ENCODE measurements around the gene TPPP2.

TPPP2 gene

DNA sequence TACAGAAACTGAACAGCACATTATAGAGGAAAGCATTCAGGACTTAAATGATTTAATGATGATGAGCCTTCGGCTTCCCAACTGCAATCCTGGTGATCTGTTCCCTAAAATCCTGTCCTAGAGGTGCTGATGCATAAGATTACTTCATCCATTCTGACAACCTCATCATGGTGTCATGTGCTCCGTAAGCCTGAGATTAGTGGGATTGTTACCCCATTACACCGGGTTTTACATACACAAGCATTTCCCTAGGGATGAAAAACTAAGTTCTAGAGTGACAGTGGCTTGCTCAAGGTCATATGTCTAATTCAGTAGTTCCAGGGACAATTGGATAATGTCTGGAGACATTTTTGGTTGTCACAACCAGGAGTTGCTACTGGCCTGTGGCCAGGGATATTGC, 7.1 kb downstream of the TPPP2 start:
- H3K79me2 ChIP-seq (ENCODE audit: insufficient read depth, low read length): no peaks in the 10 kb centered on the region
- H3K4me1 ChIP-seq (ENCODE audit: insufficient read depth, low read length, poor library complexity, severe bottlenecking): no peaks in the 10 kb centered on the region
- H3F3A ChIP-seq (ENCODE audit: low read depth): no peaks in the 10 kb centered on the region
- no peaks in the 10 kb centered on the region for H4K20me1 ChIP-seq (ENCODE audit: insufficient read depth, low read length, poor library complexity, severe bottlenecking)
- H3K9me3 ChIP-seq (ENCODE audit: insufficient read depth, low read depth, low read length): no peaks in the 10 kb centered on the region
- no peak overlapping the region for H2AFZ ChIP-seq (ENCODE audit: low read length)
- H3K36me3 ChIP-seq (ENCODE audit: insufficient read depth, low read length): no peaks in the 10 kb centered on the region
- H3K9me2 ChIP-seq (replicated peaks; ENCODE audit: low read depth, low read length): no peaks in the 10 kb centered on the region
- TF ChIP-seq EZH2phosphoT487 (IDR thresholded peaks at IDR 0.05; ENCODE audit: borderline replicate concordance): no peak
- TF ChIP-seq, protein P1, sequence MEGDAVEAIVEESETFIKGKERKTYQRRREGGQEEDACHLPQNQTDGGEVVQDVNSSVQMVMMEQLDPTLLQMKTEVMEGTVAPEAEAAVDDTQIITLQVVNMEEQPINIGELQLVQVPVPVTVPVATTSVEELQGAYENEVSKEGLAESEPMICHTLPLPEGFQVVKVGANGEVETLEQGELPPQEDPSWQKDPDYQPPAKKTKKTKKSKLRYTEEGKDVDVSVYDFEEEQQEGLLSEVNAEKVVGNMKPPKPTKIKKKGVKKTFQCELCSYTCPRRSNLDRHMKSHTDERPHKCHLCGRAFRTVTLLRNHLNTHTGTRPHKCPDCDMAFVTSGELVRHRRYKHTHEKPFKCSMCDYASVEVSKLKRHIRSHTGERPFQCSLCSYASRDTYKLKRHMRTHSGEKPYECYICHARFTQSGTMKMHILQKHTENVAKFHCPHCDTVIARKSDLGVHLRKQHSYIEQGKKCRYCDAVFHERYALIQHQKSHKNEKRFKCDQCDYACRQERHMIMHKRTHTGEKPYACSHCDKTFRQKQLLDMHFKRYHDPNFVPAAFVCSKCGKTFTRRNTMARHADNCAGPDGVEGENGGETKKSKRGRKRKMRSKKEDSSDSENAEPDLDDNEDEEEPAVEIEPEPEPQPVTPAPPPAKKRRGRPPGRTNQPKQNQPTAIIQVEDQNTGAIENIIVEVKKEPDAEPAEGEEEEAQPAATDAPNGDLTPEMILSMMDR (conservative IDR thresholded peaks at IDR 0.05; ENCODE audit: low read length): no peak
- no peak overlapping the region for H3K4me2 ChIP-seq (ENCODE audit: low read depth, low read length, poor library complexity, severe bottlenecking)
- H3K9ac ChIP-seq (ENCODE audit: low read depth, low read length, poor library complexity, severe bottlenecking): no peak overlapping the region
- no peak overlapping the region for H3K4me3 ChIP-seq (ENCODE audit: low read length, poor library complexity, severe bottlenecking)
- no peaks in the 10 kb centered on the region for H3K27me3 ChIP-seq (ENCODE audit: insufficient read depth, low read length, poor library complexity, severe bottlenecking)

- H3K4me2 ChIP-seq (ENCODE audit: low read depth, low read length, poor library complexity, severe bottlenecking): no peak overlapping the region
- H4K20me1 ChIP-seq (ENCODE audit: insufficient read depth, low read length, poor library complexity, severe bottlenecking): no peaks in the 10 kb centered on the region
- H3K4me3 ChIP-seq (ENCODE audit: low read length, poor library complexity, severe bottlenecking): no peak overlapping the region
- no peaks in the 10 kb centered on the region for H3K27me3 ChIP-seq (ENCODE audit: insufficient read depth, low read length, poor library complexity, severe bottlenecking)
- H3K9me3 ChIP-seq (ENCODE audit: insufficient read depth, low read depth, low read length): no peaks in the 10 kb centered on the region
- TF ChIP-seq, protein P1 (conservative IDR thresholded peaks at IDR 0.05; ENCODE audit: low read length): no peak
- no peak for TF ChIP-seq EZH2phosphoT487 (IDR thresholded peaks at IDR 0.05; ENCODE audit: borderline replicate concordance)
- no peaks in the 10 kb centered on the region for H3K79me2 ChIP-seq (ENCODE audit: insufficient read depth, low read length)
- no peak overlapping the region for H2AFZ ChIP-seq (ENCODE audit: low read length)
- H3K9ac ChIP-seq (ENCODE audit: low read depth, low read length, poor library complexity, severe bottlenecking): peak overlapping the region; percentile 8
- H3K36me3 ChIP-seq (ENCODE audit: insufficient read depth, low read length): no peaks in the 10 kb centered on the region
- no peaks in the 10 kb centered on the region for H3K9me2 ChIP-seq (replicated peaks; ENCODE audit: low read depth, low read length)
- no peaks in the 10 kb centered on the region for H3F3A ChIP-seq (ENCODE audit: low read depth)
- H3K4me1 ChIP-seq (ENCODE audit: insufficient read depth, low read length, poor library complexity, severe bottlenecking): peaks cover 15% of the 10 kb centered on the region
Observed at GRCh38 chr14:21038441-21039422, 8.7 kb downstream of the TPPP2 start.

DNA sequence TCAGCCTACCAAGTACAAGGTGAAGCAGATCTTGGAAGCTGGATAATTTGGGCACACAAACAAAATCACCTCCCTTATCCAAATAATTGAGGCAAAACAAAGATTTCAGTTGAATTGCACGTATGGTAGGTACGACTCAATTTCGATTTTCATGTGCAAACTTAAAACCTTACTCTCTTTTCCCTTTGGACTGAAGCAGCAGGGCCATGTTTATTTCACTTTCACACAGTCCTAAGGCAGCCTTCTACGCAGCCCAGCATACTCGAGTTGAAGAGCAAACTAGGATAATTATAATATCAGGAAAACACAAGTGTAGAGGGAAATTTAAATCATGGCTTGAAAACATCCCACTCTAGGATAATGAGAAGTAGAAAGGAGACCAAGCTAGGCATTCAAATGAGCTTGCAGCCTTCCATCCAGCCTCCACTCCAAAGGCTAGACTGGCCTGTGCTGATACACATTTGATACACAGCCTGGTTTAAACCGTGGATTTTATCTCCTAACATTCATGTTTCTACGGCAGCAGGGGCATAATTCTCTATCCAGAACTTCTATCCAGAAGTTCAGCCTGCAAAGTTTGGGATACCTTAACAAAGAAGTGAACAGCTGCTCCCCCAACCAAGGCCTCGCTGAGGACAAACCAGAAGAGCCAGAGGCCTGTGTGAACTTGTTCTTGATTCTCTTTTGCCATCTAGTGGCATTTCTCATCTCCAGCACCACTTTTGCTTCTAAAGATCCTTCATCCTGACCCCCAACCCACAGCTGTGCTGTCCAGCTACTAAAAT, 9.8 kb downstream of the TPPP2 start:
- Histone ChIP-seq H3K4me2 (ENCODE audit: low read depth, low read length, poor library complexity, severe bottlenecking) (no peak overlapping the region), H3K9me2 (replicated peaks; ENCODE audit: low read depth, low read length) (no peaks in the 10 kb centered on the region), H4K20me1 (ENCODE audit: insufficient read depth, low read length, poor library complexity, severe bottlenecking) (no peaks in the 10 kb centered on the region), H3K4me3 (ENCODE audit: low read length, poor library complexity, severe bottlenecking) (no peak overlapping the region), H3F3A (ENCODE audit: low read depth) (no peaks in the 10 kb centered on the region), H3K36me3 (ENCODE audit: insufficient read depth, low read length) (no peaks in the 10 kb centered on the region), H3K27me3 (ENCODE audit: insufficient read depth, low read length, poor library complexity, severe bottlenecking) (no peaks in the 10 kb centered on the region), H3K79me2 (ENCODE audit: insufficient read depth, low read length) (no peaks in the 10 kb centered on the region), H3K9me3 (ENCODE audit: insufficient read depth, low read depth, low read length) (no peaks in the 10 kb centered on the region), H3K9ac (ENCODE audit: low read depth, low read length, poor library complexity, severe bottlenecking) (peak overlapping the region; percentile 8), H3K4me1 (ENCODE audit: insufficient read depth, low read length, poor library complexity, severe bottlenecking) (peaks cover 25% of the 10 kb centered on the region), H2AFZ (ENCODE audit: low read length) (peak overlapping the region; percentile 65)
- TF ChIP-seq, protein P1 (conservative IDR thresholded peaks at IDR 0.05; ENCODE audit: low read length): peak; percentile 81
- no peak for TF ChIP-seq EZH2phosphoT487 (IDR thresholded peaks at IDR 0.05; ENCODE audit: borderline replicate concordance)
